Common myeloid progenitor, CD34-positive (primary cell): ENCODE measurements around the gene FGA.
A peak's percentile ranks its signal among the peaks of the same experiment; 100 is the strongest.

Experiments used
- CTCF ChIA-PET: fragments of 350-600 bp; sonication (Branson Sonifier 250); formaldehyde crosslinking; loops from one replicate; lab custom pipeline; 2021; ENCODE audit warnings: antibody characterized with exemption; lab: Charles Lee
- POLR2A ChIA-PET: fragments of 350-600 bp; sonication (Branson Sonifier 250); formaldehyde crosslinking; loops from one replicate; lab custom pipeline; 2021; ENCODE audit warnings: antibody characterized with exemption; lab: Charles Lee
- DNase-seq, 3 donors: peaks; one replicate each; pipeline versions ENCODE4 v3.0.0 to v3.0.0-alpha.2; 2013
- H3K27ac ChIP-seq, 2 experiments: 1 replicate in 1 of 2; 2 replicates in 1 of 2; pipeline ENCODE4 v1.7.0; 2013; ENCODE audit warnings: inconsistent platforms in 2 of 2, low read length in 2 of 2, mild to moderate bottlenecking in 2 of 2, low read depth in 1 of 2, moderate library complexity in 1 of 2; ENCODE audit not compliant: severe bottlenecking in 2 of 2, insufficient read depth in 1 of 2, poor library complexity in 1 of 2
- H3K27me3 ChIP-seq, 5 experiments: replicated peaks in 2 of 5; 1 replicate in 3 of 5; 2 replicates in 2 of 5; pipeline versions ENCODE4 v1.6.1 to v1.7.0; 2013; ENCODE audit warnings: low read length in 4 of 5, mild to moderate bottlenecking in 2 of 5, moderate library complexity in 2 of 5, inconsistent platforms in 1 of 5; ENCODE audit not compliant: insufficient read depth in 5 of 5, control insufficient read depth in 4 of 5
- H3K36me3 ChIP-seq, 4 experiments: 1 replicate in 2 of 4; 2 replicates in 2 of 4; pipeline versions ENCODE4 v1.6.1 to v1.7.0; 2013; ENCODE audit warnings: low read length in 3 of 4, control low read depth in 1 of 4, mild to moderate bottlenecking in 1 of 4; ENCODE audit not compliant: control insufficient read depth in 4 of 4, insufficient read depth in 4 of 4
- H3K4me1 ChIP-seq, 4 experiments: 1 replicate in 3 of 4; 2 replicates in 1 of 4; pipeline versions ENCODE4 v1.6.1 to v1.7.1; 2013; ENCODE audit warnings: low read length in 3 of 4, mild to moderate bottlenecking in 3 of 4, control low read depth in 1 of 4, inconsistent platforms in 1 of 4, moderate library complexity in 1 of 4; ENCODE audit not compliant: control insufficient read depth in 4 of 4, insufficient read depth in 4 of 4; ENCODE audit errors: control extremely low read depth in 1 of 4
- H3K4me3 ChIP-seq, 7 experiments: 1 replicate in 4 of 7; 2 replicates in 3 of 7; pipeline versions ENCODE4 v1.5.1 to v1.7.0; 2013; ENCODE audit warnings: mild to moderate bottlenecking in 7 of 7, low read length in 6 of 7, moderate library complexity in 6 of 7, inconsistent platforms in 2 of 7, low read depth in 2 of 7, control low read depth in 1 of 7; ENCODE audit not compliant: insufficient read depth in 4 of 7, control insufficient read depth in 1 of 7; ENCODE audit errors: extremely low read depth in 1 of 7
- H3K9me3 ChIP-seq, 5 experiments: 1 replicate in 4 of 5; 2 replicates in 1 of 5; pipeline versions ENCODE4 v1.6.1 to v1.7.1; 2013; ENCODE audit warnings: low read length in 4 of 5, mild to moderate bottlenecking in 2 of 5, inconsistent platforms in 1 of 5, low read depth in 1 of 5, moderate library complexity in 1 of 5; ENCODE audit not compliant: control insufficient read depth in 4 of 5, insufficient read depth in 2 of 5; ENCODE audit errors: control extremely low read depth in 1 of 5
- WGBS: methylation state at CpG from one replicate; pipeline ENCODE4 v1.1.5; 2013; ENCODE audit not compliant: insufficient coverage; 5-methylcytosine and 5-hydroxymethylcytosine counted together

FGA gene

GRCh38 chr4:154623995-154624394, 33.5 kb upstream of the FGA start:
- POLR2A ChIA-PET: no interaction called here
- no peak for DNase-seq
- Histone ChIP-seq H3K9me3 (no peaks in the 10 kb centered on the region), H3K27ac (no peak overlapping the region), H3K4me3 (no peak overlapping the region), H3K36me3 (no peaks in the 10 kb centered on the region), H3K4me1 (peaks cover 0 to 11% (median 3%) of the 10 kb centered on the region in 4 experiments), H3K27me3 (peaks cover 0 to 16% (median 10%) of the 10 kb centered on the region in 5 experiments)
- CTCF ChIA-PET: interaction anchor here (1.0 to 13.3 kb wide), 8 partner anchors 11 to 91 kb away, joined by 3 to 495 read pairs (median 7); partner anchors contain the start of genes FGB, FGG and PLRG1
- 93% methylated on average over 6 of the region's 7 CpGs for WGBS

DNA sequence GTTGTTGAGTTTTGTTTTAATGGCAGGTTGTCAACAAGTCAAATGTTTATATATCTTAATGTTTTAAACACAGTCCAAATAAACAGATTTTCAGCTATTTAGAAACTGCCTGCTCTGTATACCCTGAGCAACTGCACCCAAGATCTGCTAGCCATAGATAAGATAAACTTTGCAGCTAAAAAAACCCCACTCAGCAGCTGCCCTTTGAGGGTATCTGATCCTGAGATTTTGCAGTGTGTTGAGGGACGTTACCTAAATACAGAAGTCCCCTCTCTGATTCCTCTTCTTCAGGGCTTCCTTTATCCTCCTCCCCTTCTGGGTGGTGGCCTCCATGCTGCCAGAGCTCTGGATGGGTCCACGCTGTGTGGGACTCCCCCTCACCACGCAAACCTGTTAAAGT, 32.9 kb upstream of the FGA start:
- POLR2A ChIA-PET: no interaction called here
- Histone ChIP-seq H3K4me3 (no peak overlapping the region), H3K9me3 (no peaks in the 10 kb centered on the region), H3K27ac (no peak overlapping the region), H3K4me1 (peaks cover 0 to 13% (median 3%) of the 10 kb centered on the region in 4 experiments), H3K36me3 (no peaks in the 10 kb centered on the region), H3K27me3 (peaks cover 0 to 12% (median 10%) of the 10 kb centered on the region in 5 experiments)
- DNase-seq: peak in 2 of 3 donors; percentile 44 to 65
- CTCF ChIA-PET: interaction anchor here (0.6 to 13.3 kb wide), 9 partner anchors 10 to 90 kb away, joined by 3 to 495 read pairs (median 6); partner anchors contain the start of genes FGB, FGG and PLRG1
- WGBS: 82% methylated on average over 3 of the region's 3 CpGs

GRCh38 chr4:154622598-154622997, 32.1 kb upstream of the FGA start:
- Histone ChIP-seq H3K9me3 (no peaks in the 10 kb centered on the region), H3K27ac (no peak overlapping the region), H3K4me3 (no peak overlapping the region), H3K36me3 (no peaks in the 10 kb centered on the region), H3K4me1 (peaks cover 0 to 13% (median 3%) of the 10 kb centered on the region in 4 experiments), H3K27me3 (peaks cover 0 to 10% (median 6%) of the 10 kb centered on the region in 5 experiments)
- DNase-seq: peak; percentile 60 to 76 (median 76)
- POLR2A ChIA-PET: no interaction called here
- CTCF ChIA-PET: interaction anchor here (0.7 to 13.3 kb wide), 11 partner anchors 9 to 610 kb away, joined by 3 to 495 read pairs (median 6); partner anchors contain the start of genes FGB, FGG and PLRG1

GRCh38 chr4:154620111-154620510, 29.6 kb upstream of the FGA start:
- H3K36me3 ChIP-seq: no peaks in the 10 kb centered on the region
- CTCF ChIA-PET: interaction anchor here (0.8 to 13.3 kb wide), 6 partner anchors 10 to 65 kb away, joined by 3 to 495 read pairs (median 18); partner anchors contain the start of genes FGB and PLRG1
- no peak for DNase-seq
- H3K27me3 ChIP-seq: peaks cover 0 to 2% (median 0%) of the 10 kb centered on the region in 5 experiments
- 0% methylated on average over 1 of the region's 1 CpG for WGBS
- no peak overlapping the region for H3K27ac ChIP-seq
- H3K4me1 ChIP-seq: peaks cover 0 to 7% (median 4%) of the 10 kb centered on the region in 4 experiments
- H3K9me3 ChIP-seq: no peaks in the 10 kb centered on the region
- no peak overlapping the region for H3K4me3 ChIP-seq
- POLR2A ChIA-PET: interaction anchor here (0.7 kb wide), 1 partner anchor 61 kb away, joined by 3 read pairs; no protein-coding TSS in a partner anchor

DNA sequence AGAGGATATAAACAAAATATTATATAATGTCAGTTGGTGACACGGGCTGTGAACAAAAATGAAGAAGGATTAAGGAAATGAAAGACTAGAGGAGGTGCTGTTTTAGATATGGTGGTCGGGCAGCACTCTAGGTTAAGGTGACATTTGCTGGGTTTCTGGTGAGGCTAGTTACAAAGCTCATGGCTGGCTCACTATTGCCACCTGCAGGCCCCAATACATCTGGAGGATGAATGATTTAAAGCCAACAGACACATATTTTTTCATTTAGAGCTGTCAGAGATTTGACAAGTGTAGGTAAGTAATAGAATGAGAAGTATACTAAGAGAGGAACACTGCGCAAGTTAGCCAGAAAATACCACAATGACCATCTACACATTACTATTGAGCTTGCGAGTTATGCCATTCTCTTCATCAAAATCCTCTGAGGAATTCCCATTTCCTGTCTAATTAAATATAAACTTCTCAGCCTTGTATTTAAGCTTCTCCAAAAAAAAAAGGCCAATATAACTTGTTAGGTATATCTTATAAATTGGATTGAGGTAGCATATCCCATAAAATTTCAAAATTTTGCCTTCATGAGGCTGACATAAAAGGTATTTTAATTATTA, 28.3 kb upstream of the FGA start:
- Histone ChIP-seq H3K9me3 (no peaks in the 10 kb centered on the region), H3K27me3 (no peaks in the 10 kb centered on the region), H3K4me1 (peaks cover 0 to 7% (median 4%) of the 10 kb centered on the region in 4 experiments), H3K27ac (no peak overlapping the region), H3K4me3 (no peak overlapping the region), H3K36me3 (no peaks in the 10 kb centered on the region)
- no CpG with 5 or more reads among the region's 4 CpGs for WGBS
- POLR2A ChIA-PET: interaction anchor here (0.6 kb wide), 1 partner anchor 448 kb away, joined by 5 read pairs; no protein-coding TSS in a partner anchor
- CTCF ChIA-PET: interaction anchor here (0.7 to 13.3 kb wide), 18 partner anchors 9 to 754 kb away, joined by 3 to 495 read pairs (median 4); partner anchors contain the start of genes FGB and PLRG1
- peak; percentile 63 to 83 (median 81) for DNase-seq

DNA sequence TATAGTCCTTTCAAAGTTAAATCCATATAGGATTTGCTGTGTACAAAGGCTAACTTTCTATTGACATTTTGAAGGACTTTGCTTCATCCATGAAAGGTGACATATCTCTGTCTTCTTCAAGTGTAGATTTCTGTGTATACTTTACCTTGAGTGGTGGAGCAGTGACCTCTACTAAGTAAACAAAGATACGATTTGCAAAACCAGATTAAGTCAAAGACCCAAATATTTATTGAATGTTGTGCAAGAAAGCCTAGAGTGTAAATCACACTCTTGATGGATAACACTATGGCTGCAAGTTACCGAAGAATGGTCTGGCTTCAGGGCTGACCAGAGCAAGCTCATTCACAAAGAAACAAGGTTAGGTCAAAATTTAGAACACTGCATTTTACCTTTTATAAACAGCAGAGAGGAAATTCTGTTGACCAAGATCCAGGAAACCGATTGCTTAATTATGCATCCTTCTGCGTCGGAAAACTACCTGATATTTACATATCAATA, 27.3 kb upstream of the FGA start:
- Histone ChIP-seq H3K27me3 (no peaks in the 10 kb centered on the region), H3K27ac (no peak overlapping the region), H3K4me1 (peaks cover 0 to 7% (median 4%) of the 10 kb centered on the region in 4 experiments), H3K4me3 (no peak overlapping the region), H3K36me3 (no peaks in the 10 kb centered on the region), H3K9me3 (no peaks in the 10 kb centered on the region)
- CTCF ChIA-PET: interaction anchor here (0.8 to 13.3 kb wide), 10 partner anchors 8 to 285 kb away, joined by 3 to 495 read pairs (median 6); partner anchors contain the start of genes FGB and PLRG1
- DNase-seq: no peak
- POLR2A ChIA-PET: no interaction called here
- 95% methylated on average over 2 of the region's 5 CpGs for WGBS
